A673 (cell line): ENCODE data around the gene POLD4.

Experiments
- EZH2 ChIP-seq: fragments of 200-600 bp; sonication (generic); IDR thresholded peaks from 2 replicates; pipeline ENCODE4 v1.6.1; 2017; ENCODE audit warnings: borderline replicate concordance, low read depth, mild to moderate bottlenecking, mixed read lengths, antibody characterized with exemption, low read length; ENCODE audit not compliant: poor library complexity, severe bottlenecking
- TF ChIP-seq, protein P1 (sequence below): fragments of 300-800, 200-600 bp; sonication (generic); conservative IDR thresholded peaks from 2 replicates; pipeline ENCODE4 v1.5.1; 2017; ENCODE audit warnings: low read depth, mild to moderate bottlenecking, antibody characterized with exemption, low read length, moderate library complexity, mixed read lengths

- TF ChIP-seq, protein P1, sequence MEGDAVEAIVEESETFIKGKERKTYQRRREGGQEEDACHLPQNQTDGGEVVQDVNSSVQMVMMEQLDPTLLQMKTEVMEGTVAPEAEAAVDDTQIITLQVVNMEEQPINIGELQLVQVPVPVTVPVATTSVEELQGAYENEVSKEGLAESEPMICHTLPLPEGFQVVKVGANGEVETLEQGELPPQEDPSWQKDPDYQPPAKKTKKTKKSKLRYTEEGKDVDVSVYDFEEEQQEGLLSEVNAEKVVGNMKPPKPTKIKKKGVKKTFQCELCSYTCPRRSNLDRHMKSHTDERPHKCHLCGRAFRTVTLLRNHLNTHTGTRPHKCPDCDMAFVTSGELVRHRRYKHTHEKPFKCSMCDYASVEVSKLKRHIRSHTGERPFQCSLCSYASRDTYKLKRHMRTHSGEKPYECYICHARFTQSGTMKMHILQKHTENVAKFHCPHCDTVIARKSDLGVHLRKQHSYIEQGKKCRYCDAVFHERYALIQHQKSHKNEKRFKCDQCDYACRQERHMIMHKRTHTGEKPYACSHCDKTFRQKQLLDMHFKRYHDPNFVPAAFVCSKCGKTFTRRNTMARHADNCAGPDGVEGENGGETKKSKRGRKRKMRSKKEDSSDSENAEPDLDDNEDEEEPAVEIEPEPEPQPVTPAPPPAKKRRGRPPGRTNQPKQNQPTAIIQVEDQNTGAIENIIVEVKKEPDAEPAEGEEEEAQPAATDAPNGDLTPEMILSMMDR: peak; percentile 95
- TF ChIP-seq EZH2: no peak
These were observed 1.9 kb downstream of the POLD4 start for GRCh38 chr11:67351275-67352005.
